CD4-positive, CD25-positive, alpha-beta regulatory T cell (primary cell): ENCODE data around the gene LRRC4B. TPM values are rescaled to one million over a fixed set of nuclear protein-coding genes. Genes with fewer than 3 reads are reported as not detected.

Experiments used
- ATAC-seq, 2 donors: fragments of 150-1000 bp; cut with Tn5 transposase; one replicate each; pipeline ENCODE4 v1.10.0; 2021; ENCODE audit warnings: low read depth in 2 of 2, moderate number of reproducible peaks in 2 of 2, moderate library complexity in 1 of 2
- DNase-seq, 3 donors: peaks; one replicate each; pipeline versions ENCODE4 v3.0.0 to v3.0.0-alpha.2; 2012 to 2022; ENCODE audit warnings: mixed read lengths in 1 of 3
- H3K27ac ChIP-seq: one replicate; pipeline ENCODE4 v1.7.0; 2013; ENCODE audit warnings: mild to moderate bottlenecking, low read length; ENCODE audit not compliant: insufficient read depth, poor library complexity, severe bottlenecking
- H3K27me3 ChIP-seq: one replicate; pipeline ENCODE4 v1.7.0; 2013; ENCODE audit warnings: low read length; ENCODE audit not compliant: control insufficient read depth, insufficient read depth
- H3K36me3 ChIP-seq: one replicate; pipeline ENCODE4 v1.7.0; 2013; ENCODE audit warnings: mild to moderate bottlenecking, low read length, moderate library complexity; ENCODE audit not compliant: control insufficient read depth, insufficient read depth
- H3K4me1 ChIP-seq: 2 replicates; pipeline ENCODE4 v1.7.0; 2013; ENCODE audit warnings: mild to moderate bottlenecking, low read length; ENCODE audit not compliant: insufficient read depth, control insufficient read depth, poor library complexity, severe bottlenecking
- H3K4me3 ChIP-seq: one replicate; pipeline ENCODE4 v1.7.0; 2013; ENCODE audit warnings: low read depth, mild to moderate bottlenecking, low read length, moderate library complexity
- H3K9me3 ChIP-seq, 2 experiments: 1 replicate in 1 of 2; 2 replicates in 1 of 2; pipeline ENCODE4 v1.7.0; 2013; ENCODE audit warnings: low read length in 2 of 2, mild to moderate bottlenecking in 1 of 2, moderate library complexity in 1 of 2; ENCODE audit not compliant: control insufficient read depth in 2 of 2
- H3K27ac Mint-ChIP-seq, 3 donors: one replicate each; pipeline ENCODE4 v1.8.0; 2020 to 2022; ENCODE audit warnings: mild to moderate bottlenecking in 3 of 3, mixed read lengths in 3 of 3, moderate library complexity in 2 of 3
- H3K27me3 Mint-ChIP-seq: one replicate; pipeline ENCODE4 v1.8.0; 2022; ENCODE audit warnings: mild to moderate bottlenecking, mixed read lengths
- H3K36me3 Mint-ChIP-seq: one replicate; pipeline ENCODE4 v1.8.0; 2020; ENCODE audit warnings: mixed read lengths
- H3K4me1 Mint-ChIP-seq, 4 donors: one replicate each; pipeline ENCODE4 v1.8.0; 2020 to 2022; ENCODE audit warnings: mixed read lengths in 4 of 4, mild to moderate bottlenecking in 1 of 4
- H3K4me3 Mint-ChIP-seq, 4 donors: one replicate each; pipeline ENCODE4 v1.8.0; 2020 to 2022; ENCODE audit warnings: mild to moderate bottlenecking in 4 of 4, mixed read lengths in 4 of 4, moderate library complexity in 3 of 4
- H3K9me3 Mint-ChIP-seq, 7 donors: one replicate each; pipeline ENCODE4 v1.8.0; 2020 to 2022; ENCODE audit warnings: mixed read lengths in 7 of 7, mild to moderate bottlenecking in 3 of 7, moderate library complexity in 2 of 7
- polyA plus RNA-seq, 4 donors: library from polyadenylated mRNA; unstranded; fragments of 300-500 nt; fragmentation: Illumina TruSeq; gene quantifications; one replicate each; pipeline ENCODE4 v1.2.3, GENCODE V29; 2021
- total RNA-seq: library from RNA; stranded (reverse); gene quantifications from one replicate; pipeline ENCODE4 v1.2.3, GENCODE V29; 2022

The LRRC4B gene
- total and polyA plus RNA-seq, 5 donors from 2014 or later: not detected

GRCh38 chr19:50548191-50549058, 19.8 kb downstream of the LRRC4B start:
- Mint-ChIP-seq H3K9me3 (peaks cover 0 to 1% (median 0%) of the 10 kb centered on the region in 7 donors), H3K27ac (no peak overlapping the region), H3K4me3 (no peak overlapping the region), H3K4me1 (peaks cover 0 to 5% (median 3%) of the 10 kb centered on the region in 4 donors), H3K27me3 (peaks cover 14% of the 10 kb centered on the region), H3K36me3 (no peaks in the 10 kb centered on the region)
- ATAC-seq (no peak), DNase-seq (no peak)
- Histone ChIP-seq H3K27me3 (no peaks in the 10 kb centered on the region), H3K27ac (no peak overlapping the region), H3K4me1 (no peaks in the 10 kb centered on the region), H3K9me3 (no peaks in the 10 kb centered on the region), H3K4me3 (no peak overlapping the region), H3K36me3 (no peaks in the 10 kb centered on the region)

- no peak for ATAC-seq
- peaks cover 7% of the 10 kb centered on the region for H3K27me3 Mint-ChIP-seq
Measured at GRCh38 chr19:50547385-50548190, 20.6 kb downstream of the LRRC4B start.

GRCh38 chr19:50546527-50547221, 21.6 kb downstream of the LRRC4B start:
- no peak overlapping the region for H3K27ac ChIP-seq
- Mint-ChIP-seq H3K27ac (no peak overlapping the region), H3K36me3 (no peaks in the 10 kb centered on the region), H3K27me3 (peaks cover 7% of the 10 kb centered on the region), H3K9me3 (no peaks in the 10 kb centered on the region), H3K4me1 (peaks cover 0 to 3% (median 0%) of the 10 kb centered on the region in 4 donors), H3K4me3 (no peak overlapping the region)
- H3K4me1 ChIP-seq: no peaks in the 10 kb centered on the region
- no peaks in the 10 kb centered on the region for H3K9me3 ChIP-seq
- H3K4me3 ChIP-seq: no peak overlapping the region
- no peaks in the 10 kb centered on the region for H3K36me3 ChIP-seq
- DNase-seq (no peak), ATAC-seq (no peak)
- no peaks in the 10 kb centered on the region for H3K27me3 ChIP-seq

More at GRCh38 chr19:50547385-50548190, 20.6 kb downstream of the LRRC4B start:
- H3K27ac Mint-ChIP-seq: no peak overlapping the region
- H3K27me3 ChIP-seq: no peaks in the 10 kb centered on the region
- H3K36me3 Mint-ChIP-seq: no peaks in the 10 kb centered on the region
- no peak overlapping the region for H3K27ac ChIP-seq
- no peaks in the 10 kb centered on the region for H3K9me3 ChIP-seq
- no peak overlapping the region for H3K4me3 ChIP-seq
- H3K9me3 Mint-ChIP-seq: peaks cover 0 to 1% (median 0%) of the 10 kb centered on the region in 7 donors
- H3K4me1 Mint-ChIP-seq: peaks cover 0 to 3% (median 1%) of the 10 kb centered on the region in 4 donors
- no peak for DNase-seq
- no peak overlapping the region for H3K4me3 Mint-ChIP-seq
- H3K36me3 ChIP-seq: no peaks in the 10 kb centered on the region
- no peaks in the 10 kb centered on the region for H3K4me1 ChIP-seq

GRCh38 chr19:50542943-50543342, 25.3 kb downstream of the LRRC4B start:
- Mint-ChIP-seq H3K27ac (no peak overlapping the region), H3K9me3 (no peaks in the 10 kb centered on the region)

GRCh38 chr19:50537769-50538230, 30.4 kb downstream of the LRRC4B start:
- Mint-ChIP-seq H3K27ac (peak overlapping the region in 2 of 3 donors; percentile 14 to 55), H3K36me3 (no peaks in the 10 kb centered on the region), H3K27me3 (peaks cover 9% of the 10 kb centered on the region), H3K9me3 (peaks cover 0 to 7% (median 0%) of the 10 kb centered on the region in 7 donors), H3K4me3 (no peak overlapping the region), H3K4me1 (no peaks in the 10 kb centered on the region)
- Histone ChIP-seq H3K9me3 (peaks cover 0 to under 1% of the 10 kb centered on the region in 2 experiments), H3K4me1 (no peaks in the 10 kb centered on the region), H3K4me3 (no peak overlapping the region), H3K27ac (no peak overlapping the region), H3K36me3 (no peaks in the 10 kb centered on the region), H3K27me3 (no peaks in the 10 kb centered on the region)
- peak in 2 of 3 donors; percentile 36 to 47 for DNase-seq
- ATAC-seq: no peak

More at GRCh38 chr19:50542943-50543342, 25.3 kb downstream of the LRRC4B start:
- Histone ChIP-seq H3K27me3 (no peaks in the 10 kb centered on the region), H3K36me3 (no peaks in the 10 kb centered on the region), H3K27ac (no peak overlapping the region), H3K9me3 (no peaks in the 10 kb centered on the region), H3K4me1 (no peaks in the 10 kb centered on the region), H3K4me3 (no peak overlapping the region)
- ATAC-seq (no peak), DNase-seq (no peak)
- Mint-ChIP-seq H3K36me3 (no peaks in the 10 kb centered on the region), H3K4me3 (no peak overlapping the region), H3K4me1 (no peaks in the 10 kb centered on the region), H3K27me3 (peaks cover 6% of the 10 kb centered on the region)

GRCh38 chr19:50537306-50537685, 30.9 kb downstream of the LRRC4B start:
- H3K4me3 Mint-ChIP-seq: no peak overlapping the region
- peaks cover 1% of the 10 kb centered on the region for H3K27me3 ChIP-seq

GRCh38 chr19:50536662-50537305, 31.5 kb downstream of the LRRC4B start:
- Mint-ChIP-seq H3K36me3 (no peaks in the 10 kb centered on the region), H3K4me3 (no peak overlapping the region), H3K27me3 (peaks cover 17% of the 10 kb centered on the region), H3K9me3 (peaks cover 0 to 13% (median 3%) of the 10 kb centered on the region in 7 donors), H3K4me1 (no peaks in the 10 kb centered on the region), H3K27ac (no peak overlapping the region)
- H3K27me3 ChIP-seq: peaks cover 1% of the 10 kb centered on the region
- H3K36me3 ChIP-seq: no peaks in the 10 kb centered on the region
- H3K4me1 ChIP-seq: no peaks in the 10 kb centered on the region
- H3K27ac ChIP-seq: no peak overlapping the region
- no peak for DNase-seq
- peaks cover 0 to 2% of the 10 kb centered on the region in 2 experiments for H3K9me3 ChIP-seq
- no peak for ATAC-seq
- no peak overlapping the region for H3K4me3 ChIP-seq

More at GRCh38 chr19:50537306-50537685, 30.9 kb downstream of the LRRC4B start:
- H3K9me3 Mint-ChIP-seq: peaks cover 0 to 12% (median 2%) of the 10 kb centered on the region in 7 donors
- H3K36me3 Mint-ChIP-seq: no peaks in the 10 kb centered on the region
- H3K4me3 ChIP-seq: no peak overlapping the region
- no peaks in the 10 kb centered on the region for H3K36me3 ChIP-seq
- peaks cover 0 to 2% of the 10 kb centered on the region in 2 experiments for H3K9me3 ChIP-seq
- ATAC-seq: no peak
- DNase-seq: no peak
- H3K27me3 Mint-ChIP-seq: peaks cover 13% of the 10 kb centered on the region
- peak overlapping the region in 1 of 3 donors; percentile 55 for H3K27ac Mint-ChIP-seq
- no peaks in the 10 kb centered on the region for H3K4me1 ChIP-seq
- H3K4me1 Mint-ChIP-seq: no peaks in the 10 kb centered on the region
- no peak overlapping the region for H3K27ac ChIP-seq
